T-helper 2 cell (primary cell): Measurements from ENCODE around the gene B4GALT1.

Experiments
- DNase-seq, 5 experiments: peaks; one replicate each; pipeline versions ENCODE4 v3.0.0 to v3.0.0-alpha.2; 2012 to 2022

The B4GALT1 gene

DNA sequence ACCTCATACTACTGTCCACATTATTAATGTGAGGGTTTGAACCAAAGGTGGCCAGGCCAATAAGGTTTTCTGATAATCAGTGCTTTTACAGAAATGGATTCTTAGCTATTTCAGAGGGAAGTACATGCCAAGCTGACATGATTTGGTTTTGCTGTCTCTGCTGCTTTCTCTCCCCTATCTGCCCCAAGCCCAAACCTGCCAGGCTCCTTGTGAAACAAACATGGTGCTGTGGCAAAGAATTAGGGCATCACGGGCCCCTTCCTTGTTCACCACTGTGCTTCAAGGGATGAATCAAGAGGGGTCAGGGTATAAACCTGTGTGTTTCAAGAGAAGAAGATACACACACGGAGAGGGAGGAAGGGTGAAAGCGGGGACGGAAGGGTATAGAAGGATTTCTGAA, 49.3 kb downstream of the B4GALT1 start:
- DNase-seq: no peak

DNA sequence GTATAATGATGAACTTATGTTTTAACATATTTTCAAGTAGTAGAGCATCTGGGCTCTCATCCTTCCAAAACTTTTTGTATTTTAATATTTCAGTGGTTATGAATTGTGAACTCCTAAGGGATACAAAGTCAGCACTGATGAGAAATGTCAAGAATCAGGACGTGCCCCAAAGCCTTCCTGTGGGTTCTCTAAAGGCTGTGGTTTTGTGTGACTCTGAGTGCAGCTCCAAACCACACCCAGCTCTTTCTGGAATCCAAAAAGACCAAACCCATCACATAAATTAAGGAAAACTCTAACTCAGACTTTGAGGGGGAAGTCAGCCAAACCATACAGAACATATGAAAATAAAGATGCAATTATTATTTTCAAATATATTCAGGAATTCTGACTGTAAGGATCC, 49.8 kb downstream of the B4GALT1 start:
- peak in 1 of 5 experiments; percentile 27 for DNase-seq

DNA sequence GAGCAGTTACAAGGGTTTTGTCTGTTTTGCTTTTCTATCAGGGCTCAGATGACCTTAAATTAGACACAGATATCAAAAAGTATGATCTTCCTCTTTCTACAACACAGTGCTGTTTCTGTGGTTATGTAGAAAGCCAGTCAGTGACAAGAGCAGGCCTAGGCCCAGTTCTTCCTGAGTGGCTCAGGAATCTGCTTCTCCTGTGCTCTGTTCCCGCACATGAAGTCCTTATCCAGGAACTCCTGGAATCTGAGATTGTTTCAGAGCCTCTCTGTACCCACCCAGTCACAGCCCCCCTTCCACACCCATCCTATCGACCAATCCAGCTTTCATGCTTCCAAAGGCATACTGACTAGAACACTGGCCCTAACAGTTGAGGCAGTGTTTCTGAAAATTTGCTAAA, 50.3 kb downstream of the B4GALT1 start:
- DNase-seq: peak in 1 of 5 experiments; percentile 16

DNA sequence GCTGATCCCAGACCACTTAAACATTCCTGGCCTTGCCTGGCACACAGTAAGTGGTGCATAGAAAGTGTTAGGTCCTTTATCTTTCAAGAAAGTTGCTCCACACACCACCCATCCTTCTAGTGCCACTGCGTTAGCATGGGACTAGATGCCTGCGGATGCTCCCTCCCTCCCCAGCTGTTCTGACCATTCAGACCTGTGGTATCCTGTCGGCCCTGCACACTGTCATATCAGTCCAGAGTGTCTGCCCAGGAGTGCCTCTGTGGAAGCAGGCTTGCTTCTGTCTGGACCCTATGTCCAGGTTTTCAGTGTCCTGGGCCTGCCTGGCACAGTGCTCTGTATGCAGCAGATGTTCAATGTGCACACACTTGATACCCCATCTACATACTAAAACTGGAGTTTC, 52.4 kb downstream of the B4GALT1 start:
- no peak for DNase-seq

DNA sequence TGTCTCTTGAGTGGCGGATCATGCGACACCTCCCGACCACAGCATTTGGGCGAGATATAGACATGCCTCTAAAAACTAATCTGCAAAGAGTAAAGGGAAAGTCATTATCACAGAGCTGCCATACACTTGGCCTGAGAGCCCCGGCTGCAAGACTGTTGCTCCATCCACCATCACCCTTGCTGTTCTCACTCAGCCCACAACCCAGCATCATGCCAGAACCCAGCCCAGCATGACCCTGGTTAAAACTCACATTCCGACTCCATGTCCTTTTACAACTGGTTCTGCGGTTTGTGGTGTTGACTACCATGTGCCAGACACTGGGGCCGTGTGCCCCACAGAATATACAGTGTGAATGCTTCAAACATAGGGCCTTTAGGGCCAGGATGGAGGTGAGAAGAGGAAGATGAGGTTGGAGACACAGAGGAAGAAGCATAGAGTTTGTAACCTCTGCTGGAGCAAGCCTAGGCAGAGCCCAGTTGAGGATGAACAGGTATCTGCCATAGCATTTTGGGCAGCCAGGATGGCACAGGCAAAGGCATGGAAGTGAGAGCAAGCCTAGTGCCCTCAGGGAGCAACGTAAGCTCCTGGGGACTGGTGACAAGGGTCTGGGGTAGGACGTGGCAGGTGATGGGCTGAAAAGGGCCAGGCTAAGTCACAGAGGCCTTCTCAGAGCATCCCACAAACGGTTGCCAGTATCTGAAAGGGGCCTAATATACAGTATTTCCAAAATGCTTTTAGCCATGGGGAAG, 53.2 kb downstream of the B4GALT1 start:
- no peak for DNase-seq

DNA sequence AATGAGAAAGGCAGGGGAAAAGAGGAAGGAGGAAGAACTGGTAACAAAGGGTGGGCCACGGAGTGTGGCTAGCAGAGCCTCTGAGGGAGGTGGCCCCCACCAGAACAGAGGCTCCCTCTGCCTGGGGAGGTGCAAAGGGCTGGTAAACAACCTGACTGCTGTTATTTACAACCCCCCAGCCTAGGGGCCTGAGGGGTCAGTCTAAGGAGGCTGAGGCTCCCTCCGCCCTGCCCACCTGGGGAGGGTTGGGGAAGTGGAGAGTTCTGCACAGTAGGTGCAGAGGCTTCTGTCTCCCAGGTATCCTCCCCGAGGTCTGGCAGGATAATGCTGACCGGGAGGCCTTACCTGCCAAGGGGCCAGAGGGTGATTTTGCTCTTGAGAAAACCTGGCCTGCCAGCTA, 55.0 kb downstream of the B4GALT1 start:
- no peak for DNase-seq

DNA sequence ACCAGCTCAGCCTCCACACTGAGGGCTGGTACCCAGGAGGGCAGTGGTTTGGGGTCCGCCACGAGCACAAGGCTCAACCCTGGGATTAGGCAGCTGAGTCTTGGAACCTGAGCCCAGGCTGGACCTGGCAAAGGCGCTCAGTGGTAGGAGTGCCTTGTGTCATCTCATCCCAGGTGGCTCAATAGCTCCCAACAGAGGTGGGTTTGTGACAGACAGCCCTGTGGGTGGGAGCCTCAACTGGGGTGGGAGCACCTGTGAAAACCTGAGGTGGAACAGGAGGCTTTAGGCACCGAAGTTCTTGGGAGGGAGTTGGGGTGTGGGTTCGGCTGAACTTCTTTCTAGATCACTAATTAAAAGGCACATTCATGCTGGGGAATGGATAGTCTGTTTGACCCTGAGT, 55.5 kb downstream of the B4GALT1 start:
- no peak for DNase-seq

DNA sequence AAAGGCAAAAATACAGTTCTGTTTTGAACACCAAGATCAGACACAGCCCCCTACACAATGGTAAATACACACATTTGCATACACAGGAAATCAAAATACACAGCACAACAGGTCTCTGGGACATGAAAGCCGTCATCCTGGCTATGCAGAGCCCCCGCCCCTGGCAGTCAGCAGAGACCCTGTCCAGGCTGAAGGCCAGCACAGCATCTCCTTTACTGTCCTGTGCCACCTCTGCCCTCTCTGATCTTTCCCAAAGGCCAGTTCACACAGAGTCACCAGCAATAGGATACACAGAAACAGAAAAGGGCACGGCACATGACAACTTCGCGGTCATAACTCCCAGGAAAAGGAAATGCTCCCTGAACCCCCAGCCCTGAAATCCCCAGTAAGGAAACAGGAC, 56.5 kb downstream of the B4GALT1 start:
- no peak for DNase-seq

DNA sequence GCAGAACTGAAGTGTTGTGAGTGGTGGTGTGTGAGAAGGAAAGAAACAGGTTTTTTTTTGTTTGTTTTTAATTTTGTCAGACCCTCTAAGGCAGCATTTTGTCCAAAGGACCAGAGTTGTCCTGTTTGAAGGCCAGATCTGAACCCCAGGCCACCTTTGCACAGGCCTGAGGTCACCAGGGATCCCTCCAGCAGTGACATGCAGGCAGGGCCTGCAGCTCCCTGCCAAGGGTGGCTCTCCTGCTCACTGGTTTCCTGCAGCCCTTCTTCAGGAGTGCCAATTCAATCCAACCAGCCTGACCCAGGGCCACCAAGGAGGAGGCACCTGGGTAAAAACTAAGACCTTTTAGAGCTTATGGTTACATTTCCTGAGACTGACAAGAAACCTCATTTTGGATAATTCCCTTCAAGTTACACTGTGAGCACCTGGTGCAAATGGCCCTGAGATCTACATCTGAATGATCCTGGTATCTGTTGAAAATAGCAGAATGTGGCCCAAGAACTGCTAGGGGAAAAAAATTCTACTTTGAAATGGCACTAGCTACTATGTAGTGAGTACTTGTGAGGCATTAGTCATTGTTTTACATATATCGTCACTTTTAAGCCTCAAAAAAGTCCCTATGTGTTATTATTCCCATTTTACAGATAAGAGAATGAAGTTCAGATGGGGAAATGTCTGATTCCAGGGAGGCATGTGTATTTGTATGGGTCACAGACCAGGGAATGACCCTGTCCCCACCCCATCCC, 57.1 kb downstream of the B4GALT1 start:
- DNase-seq: no peak

DNA sequence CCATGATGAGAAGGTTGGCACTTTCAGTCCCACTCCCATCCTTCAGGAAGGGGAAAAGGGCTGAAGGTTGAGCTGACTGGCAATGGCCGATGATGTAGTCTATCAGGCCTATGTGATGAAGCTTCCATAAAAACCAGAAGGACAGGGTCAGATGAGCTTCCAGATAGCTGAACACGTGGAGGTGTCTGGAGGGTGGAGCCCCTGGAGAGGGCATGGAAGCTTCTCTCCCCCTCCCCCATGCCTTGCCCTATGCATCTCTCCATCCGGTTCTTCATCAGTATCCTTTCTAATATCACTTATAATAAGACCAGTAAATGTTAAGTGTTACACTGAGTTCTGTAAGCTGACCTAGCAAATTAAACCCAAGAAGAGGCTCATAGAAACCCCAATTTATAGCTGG, 58.0 kb downstream of the B4GALT1 start:
- no peak for DNase-seq

DNA sequence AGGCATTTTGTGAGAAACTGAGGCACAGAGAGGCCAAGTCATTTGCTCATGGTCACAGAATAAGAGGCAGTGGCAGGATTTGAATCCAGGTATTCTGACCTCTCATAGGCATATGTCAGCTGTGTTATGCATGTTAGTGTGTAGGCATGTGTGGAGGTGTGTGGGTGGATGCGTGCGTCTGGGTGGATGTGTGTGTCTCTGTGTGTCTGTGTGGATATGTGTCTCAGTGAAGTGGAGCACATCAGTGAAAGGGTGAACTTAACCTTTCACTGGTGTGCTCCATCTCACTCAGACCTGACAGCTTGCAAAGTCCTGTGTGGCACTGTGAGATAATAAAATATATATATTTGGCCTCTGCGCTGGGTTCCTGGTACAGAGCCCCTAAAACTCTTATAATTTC, 58.7 kb downstream of the B4GALT1 start:
- no peak for DNase-seq

DNA sequence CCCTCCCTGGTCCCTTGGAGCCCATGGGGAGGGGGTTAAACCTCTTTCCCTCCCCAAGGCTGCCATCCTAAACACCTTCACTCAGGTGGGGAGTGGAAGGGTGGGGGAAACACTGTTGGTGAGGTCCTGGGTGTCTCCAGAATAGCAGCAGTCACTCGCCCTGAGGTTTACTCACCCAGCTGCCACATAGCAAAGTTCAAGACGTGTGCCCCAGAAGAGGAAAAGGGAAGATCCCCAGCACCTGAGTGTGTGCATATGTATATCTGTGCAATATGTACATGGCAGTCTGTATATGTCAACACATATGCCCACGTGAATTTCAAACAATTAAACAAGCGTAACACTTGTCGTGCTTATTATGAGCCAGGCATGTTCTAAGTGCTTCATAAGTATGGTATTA, 59.4 kb downstream of the B4GALT1 start:
- no peak for DNase-seq

DNA sequence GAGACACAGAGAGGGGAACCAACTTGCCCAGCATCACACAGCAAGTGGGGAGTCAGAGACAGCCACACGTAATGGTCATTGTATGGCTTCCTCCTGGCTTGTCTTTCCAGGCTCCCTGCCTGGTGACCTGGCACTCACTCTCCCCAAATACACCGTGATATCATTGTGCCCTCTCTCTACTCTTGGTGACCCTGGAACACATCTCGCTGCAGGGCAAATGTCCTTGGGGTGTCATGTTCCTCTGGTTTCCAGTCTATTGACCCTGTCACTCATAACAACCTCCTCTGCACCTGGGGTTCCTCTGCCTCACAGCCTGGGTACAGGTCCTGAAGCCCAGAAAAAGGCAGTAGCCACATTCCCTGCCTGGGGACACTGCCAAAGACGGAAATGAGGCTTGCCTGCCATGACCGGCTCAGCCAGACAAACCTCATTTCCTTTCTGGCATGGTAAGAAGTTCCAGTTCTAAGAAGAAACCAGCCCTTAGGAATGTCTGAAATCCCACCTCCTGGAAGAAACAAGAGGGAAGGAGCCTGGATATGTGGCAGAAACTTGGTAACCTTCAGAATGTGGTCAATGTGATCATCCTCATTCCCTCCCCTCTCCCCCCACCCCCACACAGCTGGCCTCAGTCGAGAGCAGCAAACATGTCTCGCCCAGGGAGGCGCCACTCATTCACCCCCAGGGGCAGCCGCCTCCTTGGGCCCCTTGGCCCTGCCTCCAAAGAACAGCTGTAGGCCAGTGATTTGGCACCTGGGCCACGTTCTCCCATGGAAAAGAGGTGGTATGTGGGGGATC, 60.1 kb downstream of the B4GALT1 start:
- DNase-seq: no peak

DNA sequence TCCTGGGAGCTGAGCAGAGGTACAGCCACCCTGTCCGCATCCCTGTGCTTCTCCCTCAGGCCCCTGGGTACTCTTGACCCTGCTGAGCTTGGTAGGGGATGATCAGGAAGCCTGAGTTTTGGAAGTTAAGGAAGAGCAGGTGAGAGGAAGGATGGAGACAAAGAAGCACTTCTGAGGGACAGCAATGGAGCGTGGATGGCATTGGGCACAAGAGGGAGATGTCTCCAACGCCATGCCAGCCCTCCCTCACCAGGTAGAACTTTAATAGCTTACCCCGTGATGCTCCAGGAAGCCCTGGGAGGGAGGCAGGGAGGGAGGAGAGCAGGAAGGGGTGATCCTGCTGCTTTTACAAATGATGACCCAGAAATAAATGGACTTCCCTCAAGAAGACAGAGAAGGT, 60.8 kb downstream of the B4GALT1 start:
- no peak for DNase-seq

DNA sequence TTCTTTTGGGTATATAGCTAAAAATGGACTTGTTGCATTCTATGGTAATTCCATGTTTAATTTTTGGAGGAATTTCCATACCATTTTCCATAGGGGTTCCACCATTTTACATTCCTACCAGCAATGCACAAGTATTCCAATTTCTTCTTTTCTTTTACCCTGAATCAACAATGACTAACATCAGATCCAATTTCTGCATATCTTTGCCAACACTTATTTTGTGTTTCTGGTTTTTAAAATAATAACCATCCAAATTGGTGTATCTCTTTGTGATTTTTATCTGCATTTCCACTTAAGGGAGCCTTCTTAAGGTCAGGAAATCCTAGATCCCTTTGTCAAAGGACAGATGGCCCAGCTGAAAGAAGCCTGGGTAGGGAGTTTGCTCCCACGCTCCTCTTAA, 61.2 kb downstream of the B4GALT1 start:
- DNase-seq: no peak

DNA sequence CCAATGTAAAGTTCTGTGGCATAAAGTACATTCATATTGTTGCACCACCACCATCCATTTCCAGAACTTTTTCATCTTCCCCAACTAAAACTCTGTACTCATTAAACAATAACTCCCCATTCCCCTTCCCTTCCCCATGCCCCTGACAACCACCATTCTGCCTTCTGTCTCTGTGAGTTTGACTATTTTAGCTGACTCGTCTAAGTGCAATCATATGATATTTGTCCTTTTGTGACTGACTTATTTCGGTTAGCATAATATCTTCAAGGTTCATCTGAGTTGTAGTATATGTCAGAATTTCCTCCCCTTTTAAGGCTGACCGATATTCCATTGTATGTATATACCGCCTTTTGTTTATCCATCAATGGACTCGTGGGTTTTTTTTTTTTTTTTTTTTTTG, 61.6 kb downstream of the B4GALT1 start:
- DNase-seq: no peak

DNA sequence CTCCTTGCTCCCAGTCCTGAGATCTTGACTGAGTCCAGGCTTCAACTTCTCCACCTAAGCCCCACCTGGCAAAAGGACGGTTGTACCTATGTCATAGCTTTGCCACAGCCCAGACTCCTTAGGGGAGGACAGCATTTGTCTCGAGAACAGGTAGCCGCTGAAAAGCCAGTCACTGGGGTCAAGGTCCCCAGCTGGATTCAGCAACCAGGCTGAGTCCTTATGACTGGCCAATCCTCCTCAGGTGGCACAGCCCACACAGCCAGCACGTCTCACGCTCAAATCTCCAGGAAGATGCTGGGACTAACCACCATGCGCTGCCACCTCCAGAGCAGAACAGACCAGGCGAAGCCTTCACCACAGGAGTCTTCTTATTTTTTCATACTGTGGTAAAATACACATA, 62.7 kb downstream of the B4GALT1 start:
- DNase-seq: no peak

DNA sequence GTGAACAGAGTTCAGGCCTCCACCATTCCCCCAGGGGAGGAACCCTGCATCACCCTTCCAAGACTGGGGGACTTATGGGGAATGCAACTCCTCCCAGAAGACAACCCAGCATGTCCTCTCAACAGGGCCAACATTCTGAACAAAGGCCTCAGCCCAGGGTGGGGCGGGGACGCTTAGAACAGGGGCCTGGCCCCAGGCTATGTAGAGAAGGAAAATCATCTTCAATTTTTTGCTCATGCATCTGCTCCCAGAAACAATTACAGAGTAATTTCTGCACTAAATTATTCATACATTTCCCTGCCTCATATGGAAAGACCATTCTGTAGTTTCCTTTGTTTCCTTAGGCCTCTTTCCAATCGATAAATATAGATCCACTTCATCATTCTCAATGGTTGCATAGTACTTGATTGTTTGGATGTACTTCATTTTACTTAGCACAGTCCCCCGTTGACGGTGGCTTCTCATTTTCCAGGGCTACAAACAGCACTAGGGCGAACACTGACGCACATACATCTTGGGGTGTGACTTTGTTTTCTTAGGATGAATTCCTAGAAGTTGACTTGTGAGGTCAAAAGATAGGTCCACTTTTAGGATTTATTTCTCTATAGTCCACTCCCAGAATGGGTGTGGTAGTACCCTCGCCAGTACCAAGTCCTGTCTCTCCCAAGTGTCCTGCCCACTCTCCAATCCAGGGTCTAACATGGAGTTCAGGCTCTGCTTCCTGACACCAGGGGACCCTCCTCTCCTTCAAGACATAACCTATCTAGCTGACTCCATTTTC, 63.4 kb downstream of the B4GALT1 start:
- no peak for DNase-seq

DNA sequence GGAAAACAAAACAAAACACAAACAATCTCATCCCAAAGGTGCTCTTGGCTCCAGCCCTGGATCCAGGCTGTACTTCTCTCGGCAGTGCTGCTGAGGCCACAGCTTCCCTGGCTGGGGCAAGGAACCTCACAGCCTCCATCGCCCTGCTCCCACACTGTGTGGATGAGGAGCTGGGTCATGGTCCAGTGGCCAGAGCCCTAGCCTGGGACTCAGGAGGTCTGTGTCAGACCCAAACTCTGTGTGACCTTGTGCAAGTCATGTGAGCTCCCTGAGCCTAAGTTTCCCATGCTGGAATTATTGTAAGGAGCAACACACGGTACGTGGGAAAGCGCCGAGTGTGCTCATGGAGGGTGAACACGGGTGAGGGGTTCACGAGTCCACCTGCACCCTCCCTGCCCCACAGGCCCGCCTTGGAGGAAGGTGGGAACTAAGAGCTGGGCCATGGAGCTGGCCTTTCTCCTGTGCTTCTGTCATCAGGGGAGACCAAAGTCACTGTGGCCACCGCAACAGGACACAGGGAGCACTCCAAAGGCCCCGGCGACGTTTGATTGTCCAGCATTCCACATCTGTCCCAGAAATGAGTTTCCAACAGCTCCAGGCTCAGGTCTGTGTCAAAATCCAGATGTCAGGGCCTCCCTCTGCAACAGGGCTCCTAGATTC, 64.5 kb downstream of the B4GALT1 start:
- DNase-seq: no peak

DNA sequence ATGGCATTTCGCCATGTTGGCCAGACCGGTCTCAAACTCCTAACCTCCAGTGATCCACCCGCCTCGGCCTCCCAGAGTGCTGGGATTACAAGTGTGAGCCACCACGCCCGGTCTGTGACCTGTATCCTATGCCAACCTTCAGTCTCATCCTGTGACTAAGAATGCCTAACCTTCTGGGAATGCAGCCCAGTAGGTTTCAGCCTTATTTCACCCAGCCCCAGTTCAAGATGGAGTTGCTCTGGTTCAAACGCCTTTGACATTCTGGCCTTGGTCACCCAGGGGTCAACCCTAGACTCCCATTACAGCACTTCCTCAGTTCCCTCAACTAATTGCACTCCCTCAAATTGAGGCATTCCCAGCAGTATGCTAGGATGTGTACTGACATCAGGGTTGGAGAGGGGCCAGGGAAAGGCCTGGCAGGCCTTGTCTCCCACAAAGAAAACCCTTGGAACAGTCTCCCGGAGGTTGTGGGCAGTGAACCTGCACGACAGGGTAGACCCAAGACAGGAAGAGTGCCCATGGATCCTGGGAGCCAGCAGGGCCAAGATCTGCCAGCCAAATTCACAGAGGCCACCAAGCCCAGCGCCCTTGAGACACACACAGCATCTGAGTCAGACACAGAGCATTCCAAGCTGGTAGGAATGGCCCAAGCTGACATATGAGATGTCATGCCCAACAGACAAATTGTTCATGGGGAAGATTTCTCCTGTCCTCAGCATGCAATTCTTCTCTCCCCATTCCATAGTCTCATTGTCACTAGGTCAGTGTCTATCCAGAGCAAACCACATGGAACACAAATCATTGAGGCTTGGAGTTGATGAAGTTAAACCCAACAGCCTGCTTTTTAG, 65.8 kb downstream of the B4GALT1 start:
- DNase-seq: no peak

DNA sequence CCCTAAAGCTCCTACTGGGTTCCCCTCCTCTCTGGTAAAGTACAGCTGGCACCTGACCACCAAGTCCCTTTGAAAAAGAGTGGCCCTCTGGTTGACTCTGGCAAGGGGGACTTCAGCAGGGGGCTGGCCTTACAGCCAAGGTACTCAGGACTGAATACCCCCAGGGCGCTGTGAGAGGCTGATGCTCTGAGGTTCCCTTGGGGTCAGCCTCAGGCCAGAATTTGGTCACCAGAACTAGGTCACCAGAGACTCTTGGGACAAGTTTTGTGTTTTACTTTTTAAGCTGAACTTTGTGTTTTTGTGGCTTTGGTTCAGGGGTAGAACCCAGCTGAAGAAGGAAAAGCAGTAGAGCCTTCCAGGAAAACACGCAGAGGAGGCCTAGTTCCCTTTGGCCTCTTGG, 67.4 kb downstream of the B4GALT1 start:
- DNase-seq: no peak
